ENCODE results near the gene MED26.

MED26 gene

DNA sequence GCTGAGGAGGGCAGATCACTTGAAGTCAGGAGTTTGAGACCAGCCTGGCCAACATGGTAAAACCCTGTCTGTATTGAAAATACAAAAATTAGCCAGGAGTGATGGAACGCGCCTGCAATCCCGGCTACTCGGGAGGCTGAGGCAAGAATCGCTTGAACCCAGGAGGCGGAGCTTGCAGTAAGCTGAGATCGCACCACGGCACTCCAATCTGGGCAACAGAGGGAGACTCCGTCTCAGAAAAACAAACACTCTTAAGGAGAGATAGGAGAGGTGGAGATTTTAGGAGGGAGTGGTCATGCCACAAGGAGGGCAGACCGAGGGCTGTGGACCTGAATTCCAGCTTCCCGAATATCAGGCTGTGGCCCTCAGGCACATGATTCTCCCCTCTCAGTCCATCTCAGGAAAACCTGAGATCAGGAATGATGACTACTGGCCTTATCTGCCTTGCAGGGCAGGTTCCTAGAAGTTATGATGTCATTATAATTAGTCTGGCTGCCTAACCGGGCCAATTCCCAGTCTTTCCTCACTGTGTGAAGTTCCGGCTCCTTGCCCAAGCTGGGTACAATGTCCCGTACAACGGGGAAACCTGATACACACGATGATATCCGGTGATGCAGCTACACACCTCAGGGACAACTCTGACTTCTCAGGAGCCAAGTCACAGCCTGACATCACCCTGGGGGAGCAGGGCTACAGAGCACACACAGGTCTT, 58.2 kb downstream of the MED26 start:
- H3K9ac ChIP-seq (ENCODE audit: low read depth, low read length, poor library complexity) = no peak overlapping the region
- no CpG with 5 or more reads among the region's 17 CpGs for WGBS, 2 donors (ENCODE audit: extremely low coverage in 2 of 2, insufficient read length in 2 of 2, insufficient replicate concordance in 1 of 2)
- H3K23ac ChIP-seq (ENCODE audit: low read depth, low read length, poor library complexity) = no peak overlapping the region
- H4K8ac ChIP-seq (ENCODE audit: low read depth, low read length) = no peak overlapping the region
- no peak overlapping the region for H2AK5ac ChIP-seq (ENCODE audit: low read depth, low read length)
- H2BK5ac ChIP-seq (ENCODE audit: low read length) = no peak overlapping the region
- peaks cover 6 to 9% of the 10 kb centered on the region in 2 donors for H3K4me1 ChIP-seq (ENCODE audit: control insufficient read depth in 2 of 2, insufficient read depth in 1 of 2, low read depth in 1 of 2, low read length in 2 of 2)
- peaks cover 11% of the 10 kb centered on the region for H3K79me1 ChIP-seq (ENCODE audit: low read depth, low read length)
- H3K14ac ChIP-seq (ENCODE audit: low read length) = no peak overlapping the region
- no peak for DNase-seq (ENCODE audit: low spot score)
- no peak overlapping the region for H2BK15ac ChIP-seq (ENCODE audit: low read length)
- H2BK12ac ChIP-seq (ENCODE audit: low read length) = no peak overlapping the region
- peaks cover 0 to 1% of the 10 kb centered on the region in 2 donors for H3K9me3 ChIP-seq (replicated peaks in 1 of 2; ENCODE audit: control insufficient read depth in 2 of 2, insufficient read depth in 1 of 2, low read depth in 1 of 2, low read length in 2 of 2)
- H3K36me3 ChIP-seq (replicated peaks in 1 of 2; ENCODE audit: control insufficient read depth in 2 of 2, insufficient read depth in 2 of 2, low read length in 2 of 2) = peaks cover 19 to 56% of the 10 kb centered on the region in 2 donors
- no peak overlapping the region for H3K4me2 ChIP-seq (ENCODE audit: insufficient read depth, low read length, poor library complexity, severe bottlenecking)
- no peak overlapping the region for H3K4ac ChIP-seq (ENCODE audit: low read length)
- no peak overlapping the region for H3K4me3 ChIP-seq (ENCODE audit: low read length in 2 of 2)
- H2BK120ac ChIP-seq (ENCODE audit: low read depth, low read length) = no peak overlapping the region
- H2AFZ ChIP-seq (ENCODE audit: low read length) = no peak overlapping the region
- H3K27ac ChIP-seq (replicated peaks; ENCODE audit: low read length) = no peak overlapping the region
- H4K91ac ChIP-seq (ENCODE audit: low read depth, low read length, poor library complexity) = no peak overlapping the region
- no peak overlapping the region for H3K18ac ChIP-seq (ENCODE audit: low read length)
- no peaks in the 10 kb centered on the region for H3K27me3 ChIP-seq (ENCODE audit: control insufficient read depth in 3 of 3, insufficient read depth in 3 of 3, low read depth in 1 of 3, low read length in 3 of 3)

DNA sequence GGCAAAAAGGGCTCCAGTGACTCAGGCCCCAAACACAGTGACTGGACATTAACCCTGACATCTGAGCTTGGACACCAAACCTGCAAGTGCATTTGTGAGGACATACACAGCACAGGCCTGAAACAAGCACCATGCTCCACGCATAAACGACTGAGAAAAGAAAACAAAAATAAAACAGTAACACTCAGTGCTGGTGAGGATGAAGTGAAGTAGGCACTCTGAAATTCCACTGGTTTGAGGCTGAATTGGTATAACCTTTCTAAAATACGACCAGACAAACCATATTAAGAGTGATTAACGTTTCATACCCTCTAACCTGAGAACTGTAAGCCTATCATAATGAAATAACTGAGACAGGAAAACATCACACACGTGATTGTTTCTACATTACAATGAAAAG, 61.3 kb downstream of the MED26 start:
- no peak overlapping the region for H4K8ac ChIP-seq (ENCODE audit: low read depth, low read length)

DNA sequence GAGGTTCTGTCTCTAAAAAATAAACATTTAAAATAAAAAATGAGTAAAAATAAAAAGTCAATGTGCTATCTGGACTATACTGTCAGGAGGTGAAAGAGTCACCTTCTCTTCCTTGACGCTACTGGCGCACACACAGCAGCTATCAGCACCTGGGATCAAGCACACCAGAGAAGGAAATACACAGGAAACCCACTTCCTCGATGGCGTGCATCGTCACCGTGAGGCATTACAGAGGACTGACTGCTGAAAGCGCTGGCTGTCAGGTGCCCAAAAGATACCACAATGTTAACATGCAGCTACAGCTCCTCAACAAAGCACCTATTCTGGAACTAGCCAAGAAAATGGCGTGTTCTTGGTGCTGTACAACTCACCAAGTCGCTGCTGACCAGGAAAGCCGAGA, 61.8 kb downstream of the MED26 start:
- H3K14ac ChIP-seq (ENCODE audit: low read length) = no peak overlapping the region
- no peaks in the 10 kb centered on the region for H3K27me3 ChIP-seq (ENCODE audit: control insufficient read depth in 3 of 3, insufficient read depth in 3 of 3, low read depth in 1 of 3, low read length in 3 of 3)
- no peak for DNase-seq (ENCODE audit: low spot score)
- H3K4me1 ChIP-seq (ENCODE audit: control insufficient read depth in 2 of 2, insufficient read depth in 1 of 2, low read depth in 1 of 2, low read length in 2 of 2) = peaks cover 0 to 2% of the 10 kb centered on the region in 2 donors
- H2BK120ac ChIP-seq (ENCODE audit: low read depth, low read length) = no peak overlapping the region
- H3K4me3 ChIP-seq (ENCODE audit: low read length in 2 of 2) = no peak overlapping the region
- H2AK5ac ChIP-seq (ENCODE audit: low read depth, low read length) = no peak overlapping the region
- H3K9ac ChIP-seq (ENCODE audit: low read depth, low read length, poor library complexity) = peak overlapping the region; percentile 24
- no peak overlapping the region for H2AFZ ChIP-seq (ENCODE audit: low read length)
- peaks cover 9% of the 10 kb centered on the region for H3K79me1 ChIP-seq (ENCODE audit: low read depth, low read length)
- no peak overlapping the region for H2BK5ac ChIP-seq (ENCODE audit: low read length)
- peaks cover 29 to 77% of the 10 kb centered on the region in 2 donors for H3K36me3 ChIP-seq (replicated peaks in 1 of 2; ENCODE audit: control insufficient read depth in 2 of 2, insufficient read depth in 2 of 2, low read length in 2 of 2)
- H3K18ac ChIP-seq (ENCODE audit: low read length) = no peak overlapping the region
- no peak overlapping the region for H2BK15ac ChIP-seq (ENCODE audit: low read length)
- H3K9me3 ChIP-seq (replicated peaks in 1 of 2; ENCODE audit: control insufficient read depth in 2 of 2, insufficient read depth in 1 of 2, low read depth in 1 of 2, low read length in 2 of 2) = peaks cover 0 to 1% of the 10 kb centered on the region in 2 donors
- WGBS, 2 donors (ENCODE audit: extremely low coverage in 2 of 2, insufficient read length in 2 of 2, insufficient replicate concordance in 1 of 2) = no CpG with 5 or more reads among the region's 10 CpGs
- H4K8ac ChIP-seq (ENCODE audit: low read depth, low read length) = no peak overlapping the region
- H4K91ac ChIP-seq (ENCODE audit: low read depth, low read length, poor library complexity) = no peak overlapping the region
- no peak overlapping the region for H3K4ac ChIP-seq (ENCODE audit: low read length)
- H2BK12ac ChIP-seq (ENCODE audit: low read length) = no peak overlapping the region
- H3K23ac ChIP-seq (ENCODE audit: low read depth, low read length, poor library complexity) = no peak overlapping the region
- H3K4me2 ChIP-seq (ENCODE audit: insufficient read depth, low read length, poor library complexity, severe bottlenecking) = no peak overlapping the region
- H3K27ac ChIP-seq (replicated peaks; ENCODE audit: low read length) = no peak overlapping the region

More for the DNA sequence above, 61.3 kb downstream of the MED26 start:
- H2BK5ac ChIP-seq (ENCODE audit: low read length) = no peak overlapping the region
- H3K4me2 ChIP-seq (ENCODE audit: insufficient read depth, low read length, poor library complexity, severe bottlenecking) = no peak overlapping the region
- H3K9me3 ChIP-seq (replicated peaks in 1 of 2; ENCODE audit: control insufficient read depth in 2 of 2, insufficient read depth in 1 of 2, low read depth in 1 of 2, low read length in 2 of 2) = peaks cover 0 to 1% of the 10 kb centered on the region in 2 donors
- no peak overlapping the region for H2BK120ac ChIP-seq (ENCODE audit: low read depth, low read length)
- H4K91ac ChIP-seq (ENCODE audit: low read depth, low read length, poor library complexity) = no peak overlapping the region
- H2BK12ac ChIP-seq (ENCODE audit: low read length) = no peak overlapping the region
- H3K23ac ChIP-seq (ENCODE audit: low read depth, low read length, poor library complexity) = no peak overlapping the region
- H3K14ac ChIP-seq (ENCODE audit: low read length) = no peak overlapping the region
- no peak overlapping the region for H2AK5ac ChIP-seq (ENCODE audit: low read depth, low read length)
- H3K4me1 ChIP-seq (ENCODE audit: control insufficient read depth in 2 of 2, insufficient read depth in 1 of 2, low read depth in 1 of 2, low read length in 2 of 2) = peaks cover 0 to 6% of the 10 kb centered on the region in 2 donors
- H3K4me3 ChIP-seq (ENCODE audit: low read length in 2 of 2) = no peak overlapping the region
- H3K18ac ChIP-seq (ENCODE audit: low read length) = no peak overlapping the region
- no CpG with 5 or more reads among the region's 5 CpGs for WGBS, 2 donors (ENCODE audit: extremely low coverage in 2 of 2, insufficient read length in 2 of 2, insufficient replicate concordance in 1 of 2)
- peaks cover 11% of the 10 kb centered on the region for H3K79me1 ChIP-seq (ENCODE audit: low read depth, low read length)
- H2BK15ac ChIP-seq (ENCODE audit: low read length) = no peak overlapping the region
- no peak overlapping the region for H3K9ac ChIP-seq (ENCODE audit: low read depth, low read length, poor library complexity)
- H3K27ac ChIP-seq (replicated peaks; ENCODE audit: low read length) = no peak overlapping the region
- H2AFZ ChIP-seq (ENCODE audit: low read length) = no peak overlapping the region
- no peaks in the 10 kb centered on the region for H3K27me3 ChIP-seq (ENCODE audit: control insufficient read depth in 3 of 3, insufficient read depth in 3 of 3, low read depth in 1 of 3, low read length in 3 of 3)
- peaks cover 24 to 71% of the 10 kb centered on the region in 2 donors for H3K36me3 ChIP-seq (replicated peaks in 1 of 2; ENCODE audit: control insufficient read depth in 2 of 2, insufficient read depth in 2 of 2, low read length in 2 of 2)
- no peak for DNase-seq (ENCODE audit: low spot score)
- H3K4ac ChIP-seq (ENCODE audit: low read length) = no peak overlapping the region

DNA sequence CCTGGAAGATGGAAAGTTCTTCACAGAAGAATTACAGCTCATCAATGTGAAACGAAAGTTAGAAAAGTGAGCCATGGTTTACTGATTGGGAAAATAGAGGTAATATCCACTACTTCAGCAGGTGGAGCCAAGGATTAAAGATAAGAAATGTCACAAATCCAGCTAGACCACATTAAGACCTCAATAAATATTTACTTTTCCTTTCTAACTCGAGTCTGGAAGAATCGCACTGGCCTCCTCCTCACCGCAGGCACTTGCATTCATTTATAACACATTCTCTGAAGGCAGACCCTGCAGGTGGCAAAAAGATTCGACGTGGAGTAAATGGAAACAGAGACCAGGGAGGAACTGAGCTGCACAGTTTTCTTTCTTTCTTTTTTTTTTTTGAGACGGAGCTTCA, 63.2 kb downstream of the MED26 start:
- Histone ChIP-seq H4K91ac (ENCODE audit: low read depth, low read length, poor library complexity) (no peak overlapping the region), H3K4me3 (ENCODE audit: low read length in 2 of 2) (no peak overlapping the region), H3K9ac (ENCODE audit: low read depth, low read length, poor library complexity) (no peak overlapping the region), H3K18ac (ENCODE audit: low read length) (no peak overlapping the region), H3K14ac (ENCODE audit: low read length) (no peak overlapping the region), H2BK12ac (ENCODE audit: low read length) (no peak overlapping the region), H3K4me1 (ENCODE audit: control insufficient read depth in 2 of 2, insufficient read depth in 1 of 2, low read depth in 1 of 2, low read length in 2 of 2) (no peaks in the 10 kb centered on the region), H4K8ac (ENCODE audit: low read depth, low read length) (no peak overlapping the region), H2BK120ac (ENCODE audit: low read depth, low read length) (no peak overlapping the region), H3K79me1 (ENCODE audit: low read depth, low read length) (peaks cover 5% of the 10 kb centered on the region), H2BK5ac (ENCODE audit: low read length) (no peak overlapping the region), H2BK15ac (ENCODE audit: low read length) (no peak overlapping the region), H3K4ac (ENCODE audit: low read length) (no peak overlapping the region), H3K36me3 (replicated peaks in 1 of 2; ENCODE audit: control insufficient read depth in 2 of 2, insufficient read depth in 2 of 2, low read length in 2 of 2) (peaks cover 31 to 80% of the 10 kb centered on the region in 2 donors), H3K9me3 (replicated peaks in 1 of 2; ENCODE audit: control insufficient read depth in 2 of 2, insufficient read depth in 1 of 2, low read depth in 1 of 2, low read length in 2 of 2) (peaks cover 0 to 1% of the 10 kb centered on the region in 2 donors), H3K23ac (ENCODE audit: low read depth, low read length, poor library complexity) (no peak overlapping the region), H3K27ac (replicated peaks; ENCODE audit: low read length) (no peak overlapping the region), H2AFZ (ENCODE audit: low read length) (no peak overlapping the region), H3K27me3 (ENCODE audit: control insufficient read depth in 3 of 3, insufficient read depth in 3 of 3, low read depth in 1 of 3, low read length in 3 of 3) (no peaks in the 10 kb centered on the region), H3K4me2 (ENCODE audit: insufficient read depth, low read length, poor library complexity, severe bottlenecking) (no peak overlapping the region), H2AK5ac (ENCODE audit: low read depth, low read length) (no peak overlapping the region)
- no peak for DNase-seq (ENCODE audit: low spot score)
- no CpG with 5 or more reads among the region's 7 CpGs for WGBS, 2 donors (ENCODE audit: extremely low coverage in 2 of 2, insufficient read length in 2 of 2, insufficient replicate concordance in 1 of 2)

All from neuronal stem cell (in vitro differentiated cells).